SIG-M5 treated with dmso at 0.1 percent for 504 hours (cell line): ENCODE data around the gene TMEM200A.

Experiments used
- DNase-seq: peaks from one replicate; lab custom pipeline; 2025; ENCODE audit not compliant: unreplicated experiment; lab: John Stamatoyannopoulos, UW

TMEM200A gene

DNA sequence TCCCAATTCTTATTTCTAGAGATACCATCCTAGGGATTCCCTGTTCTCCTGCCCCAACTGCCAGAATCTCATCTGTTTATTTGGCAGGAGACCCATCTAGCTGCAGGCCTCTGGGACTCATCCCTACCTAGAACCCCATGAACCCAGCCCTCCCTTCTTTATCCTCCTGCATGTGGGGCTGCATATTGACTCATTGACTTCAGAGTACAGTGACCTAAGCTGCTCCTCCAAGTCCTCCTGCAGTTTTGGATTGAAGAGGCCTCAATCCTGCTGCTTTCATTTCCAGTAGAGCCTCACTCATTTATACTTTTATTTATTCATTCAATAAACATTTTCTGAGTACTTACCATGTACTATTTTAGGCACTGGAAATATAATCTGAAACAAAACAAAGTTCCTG is 11.6 kb downstream of the TMEM200A start:
- DNase-seq: no peak

- DNase-seq: no peak
Observed at GRCh38 chr6:130377915-130378314, 12.1 kb downstream of the TMEM200A start.

GRCh38 chr6:130379223-130379622 is 13.4 kb downstream of the TMEM200A start:
- no peak for DNase-seq

DNA sequence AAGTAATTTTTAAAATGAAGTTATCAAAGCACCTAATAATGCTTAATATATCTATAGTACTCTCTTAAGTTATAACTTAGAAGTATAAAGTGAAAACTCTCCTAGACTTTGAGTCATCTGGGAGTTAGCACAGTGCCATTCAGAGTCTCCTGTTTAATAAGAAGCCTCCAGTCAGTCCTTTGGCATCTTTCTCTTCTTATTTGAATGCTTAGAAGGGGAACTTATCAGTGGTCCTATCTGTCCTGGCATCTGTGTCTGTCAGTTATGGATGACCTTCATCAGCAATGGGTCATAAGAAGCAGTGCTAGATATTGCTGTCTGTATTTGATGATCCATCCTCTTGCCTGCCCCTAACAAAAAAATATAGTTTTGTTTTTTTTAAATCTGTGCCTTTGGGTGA is 15.2 kb downstream of the TMEM200A start:
- no peak for DNase-seq

- DNase-seq: no peak
Observed at GRCh38 chr6:130381459-130382380, 15.9 kb downstream of the TMEM200A start.

DNA sequence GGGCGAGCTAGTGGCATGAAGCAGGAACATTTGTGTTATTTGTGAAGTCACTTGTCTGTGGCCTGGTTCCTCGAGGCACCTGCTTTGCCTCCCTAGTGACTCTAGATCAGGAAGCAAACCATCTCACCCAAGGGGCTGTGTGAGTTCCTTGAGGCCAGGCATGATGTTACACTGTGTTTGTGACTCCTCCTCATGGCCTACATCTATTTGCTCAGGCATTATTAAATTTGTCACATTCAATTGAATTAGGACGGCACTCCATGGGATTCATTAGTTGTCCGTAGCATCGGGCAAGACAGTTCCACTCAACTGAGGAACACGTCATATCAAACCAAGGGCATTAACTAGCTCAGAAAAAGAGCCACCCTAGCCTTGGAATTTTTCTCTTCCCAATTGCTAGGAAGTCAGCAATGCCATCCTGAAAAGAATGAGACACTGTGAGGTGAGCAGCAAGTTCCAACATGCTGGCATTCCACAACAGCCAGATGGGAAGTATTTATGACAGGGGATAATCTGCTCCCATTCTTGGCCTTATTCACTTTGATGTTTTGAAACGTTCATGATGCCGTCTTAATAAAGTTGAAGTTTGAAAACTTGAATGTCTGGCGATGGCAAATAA is 17.2 kb downstream of the TMEM200A start:
- DNase-seq: no peak

DNA sequence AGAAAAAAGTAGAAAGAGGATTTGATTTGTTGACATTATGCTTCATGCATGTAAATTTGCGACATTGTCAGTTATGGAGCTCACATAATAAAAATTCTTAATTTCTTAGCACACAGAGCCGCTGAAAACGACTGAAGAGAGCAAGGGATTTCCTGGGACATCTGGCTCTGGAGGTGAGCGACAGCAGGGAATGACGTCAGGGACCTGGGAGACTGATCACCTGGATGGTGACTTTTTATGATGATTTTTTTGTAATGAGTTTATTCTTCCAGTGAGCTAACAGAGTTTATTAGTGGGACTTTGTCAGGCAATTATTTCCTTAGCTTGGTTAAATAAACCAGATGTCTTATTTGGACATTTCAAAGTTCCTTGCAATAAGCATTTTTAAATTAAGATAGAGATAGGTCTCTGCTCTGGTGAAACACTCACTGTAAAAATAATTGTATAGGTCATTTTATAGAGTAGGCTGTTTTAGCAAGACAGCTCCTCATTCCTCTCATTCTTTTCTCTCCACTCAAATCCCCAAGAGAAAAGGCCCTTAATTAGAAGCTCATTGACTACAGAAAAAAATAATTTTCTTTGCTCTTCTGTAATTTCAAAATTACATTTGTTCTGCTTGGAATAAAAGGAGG is 19.4 kb downstream of the TMEM200A start:
- DNase-seq: no peak

- DNase-seq: no peak
Observed at GRCh38 chr6:130389142-130389541, 23.3 kb downstream of the TMEM200A start.

- no peak for DNase-seq
Observed at GRCh38 chr6:130390890-130391289, 25.1 kb downstream of the TMEM200A start.

GRCh38 chr6:130393306-130393705 is 27.5 kb downstream of the TMEM200A start:
- DNase-seq: no peak

DNA sequence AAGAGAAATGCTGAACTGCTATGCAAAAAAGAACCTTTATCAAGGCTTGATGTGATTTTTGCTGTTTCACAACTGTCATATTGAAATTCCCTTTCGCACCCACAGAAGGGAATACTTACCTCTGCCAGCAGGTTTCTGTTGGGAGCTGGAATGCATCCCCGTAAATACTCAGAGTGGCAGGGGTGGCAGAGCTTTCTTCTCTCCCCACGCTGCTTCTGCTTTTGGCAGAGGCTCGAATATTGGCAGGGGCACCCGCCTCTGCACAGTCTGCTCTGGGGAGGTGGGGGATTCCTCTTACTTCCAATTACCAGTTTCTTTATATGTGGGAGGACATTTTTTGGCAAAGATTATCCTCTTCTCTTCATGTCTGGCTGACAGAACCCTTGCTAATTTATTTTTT is 28.4 kb downstream of the TMEM200A start:
- no peak for DNase-seq

DNA sequence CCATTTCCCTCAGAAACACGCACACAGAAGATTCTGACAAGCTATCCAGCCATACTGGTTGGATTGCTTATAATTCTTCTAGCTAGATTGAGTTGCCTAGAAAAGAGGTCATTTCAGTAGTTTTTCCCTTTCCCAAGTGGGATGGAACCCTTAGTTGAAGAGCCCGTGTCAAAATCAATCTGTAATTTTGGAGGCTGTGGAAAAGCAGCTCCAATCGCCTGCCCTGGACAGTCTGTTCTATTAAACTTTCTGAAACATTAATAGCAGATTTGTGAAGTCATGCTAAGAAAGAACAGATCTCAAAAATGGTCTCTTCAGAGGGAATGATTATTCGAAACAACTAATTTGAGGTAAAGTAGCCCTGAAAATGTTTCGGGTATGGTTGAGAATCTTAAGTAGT is 29.3 kb downstream of the TMEM200A start:
- DNase-seq: no peak

- no peak for DNase-seq
Observed at GRCh38 chr6:130396722-130397121, 30.9 kb downstream of the TMEM200A start.

DNA sequence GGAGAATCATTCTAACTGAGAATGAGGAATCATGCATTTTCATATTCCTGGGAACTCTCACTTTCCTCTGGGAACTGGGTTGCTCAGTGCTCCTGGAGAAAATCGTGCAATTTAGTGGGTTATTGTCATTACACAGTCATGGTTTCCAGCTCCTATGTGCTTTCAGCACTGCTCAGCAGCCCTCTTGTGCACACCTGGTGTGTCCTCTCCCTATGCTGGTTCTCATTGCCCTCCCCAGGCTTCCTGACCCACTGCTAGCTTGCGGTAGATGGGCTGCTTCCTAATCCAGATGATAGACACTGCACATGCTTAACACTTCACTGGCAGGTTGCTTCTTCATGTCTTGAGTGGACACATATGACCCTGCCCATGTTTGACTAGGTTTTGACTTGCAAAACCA is 39.7 kb downstream of the TMEM200A start:
- no peak for DNase-seq

DNA sequence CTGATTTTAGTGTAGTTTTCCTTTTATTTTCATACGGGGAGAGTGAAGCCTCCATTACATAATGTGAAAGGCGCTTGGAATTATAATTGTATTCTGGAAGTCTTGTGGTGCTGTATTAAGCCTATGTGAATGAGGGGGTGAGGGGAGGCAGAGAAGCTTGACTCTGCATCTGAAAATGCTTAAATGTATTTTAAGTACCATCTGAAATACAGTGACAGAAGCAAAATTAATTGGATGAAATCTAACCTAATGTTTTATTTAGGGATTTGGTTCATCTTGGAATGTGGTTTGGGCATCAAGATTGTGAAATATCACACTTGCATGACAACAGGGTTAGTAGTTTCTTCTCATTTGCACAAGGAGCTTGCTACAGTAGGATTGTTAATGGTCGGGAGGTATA is 41.2 kb downstream of the TMEM200A start:
- DNase-seq: no peak

DNA sequence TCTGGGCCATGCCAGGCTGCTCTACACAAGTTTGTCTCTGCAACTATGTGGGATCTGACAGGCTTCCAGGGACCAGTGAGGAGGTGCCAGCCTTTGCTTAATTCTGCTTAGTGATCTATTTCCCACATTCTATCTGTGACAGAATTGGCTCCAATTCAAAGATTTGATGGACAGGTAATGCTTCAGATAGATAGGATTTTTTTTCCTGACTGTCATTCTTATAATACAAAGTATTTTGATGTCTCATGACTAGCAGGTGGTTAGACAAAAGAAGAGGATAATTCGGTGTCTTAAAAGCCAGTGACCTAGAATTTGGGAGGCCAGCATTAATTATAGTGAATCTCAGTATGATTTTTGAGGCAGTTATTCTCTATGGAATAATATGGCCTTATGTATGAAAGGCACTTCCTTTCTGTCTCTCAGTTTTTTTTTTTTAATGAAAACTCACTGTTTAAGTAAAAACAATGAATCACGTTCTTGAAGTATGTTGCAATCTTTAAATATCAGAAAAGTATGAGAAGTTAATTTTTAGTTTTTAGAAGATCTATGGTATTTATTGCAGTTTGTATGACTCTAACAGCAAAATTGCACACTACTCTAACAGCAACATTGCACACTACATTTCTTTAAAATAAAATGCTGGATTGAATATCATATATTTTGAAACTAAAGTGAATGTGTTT is 43.7 kb downstream of the TMEM200A start:
- DNase-seq: no peak

- DNase-seq: peak; percentile 15
Observed at GRCh38 chr6:130411481-130411880, 45.7 kb downstream of the TMEM200A start.

GRCh38 chr6:130412556-130413290 is 46.9 kb downstream of the TMEM200A start:
- DNase-seq: no peak

DNA sequence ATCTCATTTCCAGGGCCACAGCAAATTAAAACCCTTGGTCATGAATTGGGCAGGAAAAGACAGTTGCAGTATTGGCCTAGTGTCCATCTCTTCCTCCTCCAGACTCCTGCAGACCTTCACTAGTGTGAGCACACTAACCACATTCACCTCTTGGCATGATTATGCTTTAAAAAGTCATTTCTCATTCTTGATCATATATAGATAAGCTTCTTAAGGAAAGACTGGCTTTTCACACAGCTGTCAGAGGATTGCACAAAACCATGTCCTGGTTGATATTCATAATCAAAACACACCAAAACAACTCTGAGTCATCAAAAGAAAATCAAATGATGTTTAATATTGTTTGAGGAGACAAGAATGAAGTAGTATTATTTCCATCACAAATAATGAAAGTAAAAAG is 52.1 kb downstream of the TMEM200A start:
- no peak for DNase-seq

- DNase-seq: no peak
Observed at GRCh38 chr6:130420911-130421310, 55.1 kb downstream of the TMEM200A start.

DNA sequence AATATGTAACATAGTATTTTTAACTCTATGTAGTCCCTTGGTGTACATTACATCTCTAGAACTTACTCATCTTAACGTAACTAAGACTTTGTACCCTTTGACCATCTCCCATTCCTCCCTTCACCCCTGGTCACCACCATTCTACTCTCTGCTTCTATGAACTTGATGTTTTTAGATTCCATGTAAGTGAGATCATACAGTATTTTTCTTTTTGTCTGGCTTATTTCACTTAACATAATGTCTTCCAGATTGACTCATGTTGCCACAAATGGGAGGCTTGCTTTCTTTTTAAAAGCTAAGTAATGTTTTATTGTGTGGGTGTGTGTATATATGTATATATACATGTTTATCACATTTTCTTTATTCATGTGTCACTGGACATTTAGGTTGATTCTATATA is 55.8 kb downstream of the TMEM200A start:
- no peak for DNase-seq
